Esophagus muscularis mucosa (tissue), 3 donors: Measurements from ENCODE around the gene SGSH.

Source experiments
- CTCF ChIP-seq, 3 experiments: fragments of 200-600 bp in 2 of 3; fragments of 450-650 bp in 1 of 3; sonication (generic) in 2 of 3; IDR thresholded peaks; one replicate each; pipeline ENCODE4 v1.5.1; 2017 to 2019; ENCODE audit warnings: antibody characterized with exemption in 3 of 3, mild to moderate bottlenecking in 2 of 3, moderate library complexity in 1 of 3
- POLR2A ChIP-seq: fragments of 450-650 bp; IDR thresholded peaks from one replicate; pipeline ENCODE4 v1.6.1; 2017; ENCODE audit warnings: antibody characterized with exemption, moderate library complexity, mild to moderate bottlenecking, low read depth
- POLR2AphosphoS5 ChIP-seq, 2 donors: sonication (generic); formaldehyde crosslinking; IDR thresholded peaks; one replicate each; pipeline ENCODE4 v1.6.1; 2017; ENCODE audit warnings: antibody characterized with exemption in 2 of 2

- TF ChIP-seq POLR2AphosphoS5 (IDR thresholded peaks at IDR 0.05) (no peak), CTCF (IDR thresholded peaks at IDR 0.05) (no peak), POLR2A (no peak)
Measured at GRCh38 chr17:80190716-80191115, 29.4 kb downstream of the SGSH start.
